HEK293 (cell line): ENCODE data around the gene TBC1D16.

Source experiments
- CTCF ChIA-PET: fragments of 350-600 bp; formaldehyde crosslinking; extraction: SDS; loops from one replicate; lab custom pipeline; 2021; ENCODE audit warnings: antibody characterized with exemption; lab: Yijun Ruan, JAX
- POLR2A ChIA-PET: fragments of 300-600 bp; formaldehyde crosslinking; extraction: SDS; loops from one replicate; lab custom pipeline; 2020; ENCODE audit warnings: antibody characterized with exemption, inconsistent platforms; lab: Yijun Ruan, JAX
- H3K27ac ChIP-seq: fragments of 200-500 bp; sonication (Bioruptor generic); 2 replicates; pipeline ENCODE4 v1.5.1; 2014; ENCODE audit warnings: low read depth, low read length, control low read depth, inconsistent platforms; ENCODE audit errors: extremely low read depth
- H3K36me3 ChIP-seq, 2 experiments: fragments of 200-500 bp in 1 of 2; sonication (Bioruptor generic) in 1 of 2; 1 replicate in 1 of 2; 2 replicates in 1 of 2; pipeline ENCODE4 v1.5.1; 2014 to 2017; ENCODE audit warnings: inconsistent platforms in 2 of 2, low read length in 2 of 2; ENCODE audit not compliant: control insufficient read depth in 2 of 2, insufficient read depth in 1 of 2
- H3K4me1 ChIP-seq: fragments of 200-500 bp; sonication (Bioruptor generic); 2 replicates; pipeline ENCODE4 v1.5.1; 2014; ENCODE audit warnings: mild to moderate bottlenecking, low read length, inconsistent platforms; ENCODE audit not compliant: control insufficient read depth, insufficient read depth
- H3K4me3 ChIP-seq: 2 replicates; pipeline ENCODE4 v1.5.1; 2011; ENCODE audit warnings: low read depth, mild to moderate bottlenecking, control low read depth, low read length, moderate library complexity
- H3K9me3 ChIP-seq: fragments of 200-500 bp; sonication (Bioruptor generic); 2 replicates; pipeline ENCODE4 v1.5.1; 2014; ENCODE audit warnings: low read depth, low read length, inconsistent platforms; ENCODE audit not compliant: control insufficient read depth, insufficient read depth
- KLF8 ChIP-seq: fragments of 450-650 bp; formaldehyde crosslinking; IDR thresholded peaks from 2 replicates; pipeline ENCODE4 v1.5.1; 2016; ENCODE audit warnings: missing biosample characterization, missing genetic modification characterization
- PRDM1 ChIP-seq: fragments of 450-650 bp; formaldehyde crosslinking; IDR thresholded peaks from 2 replicates; pipeline ENCODE4; 2016; ENCODE audit warnings: missing biosample characterization, missing genetic modification characterization
- SCRT2 ChIP-seq: fragments of 450-650 bp; formaldehyde crosslinking; IDR thresholded peaks from 2 replicates; pipeline ENCODE4 v1.5.1; 2016; ENCODE audit warnings: missing biosample characterization, missing genetic modification characterization
- ZBTB1 ChIP-seq: fragments of 450-650 bp; formaldehyde crosslinking; IDR thresholded peaks from 2 replicates; pipeline ENCODE4 v1.5.1; 2016; ENCODE audit warnings: missing biosample characterization, missing genetic modification characterization
- ZFP41 ChIP-seq: fragments of 450-650 bp; formaldehyde crosslinking; IDR thresholded peaks from 2 replicates; pipeline ENCODE4 v1.5.1; 2016; ENCODE audit warnings: missing biosample characterization, missing genetic modification characterization, borderline replicate concordance
- ZFP69B ChIP-seq: fragments of 450-650 bp; formaldehyde crosslinking; IDR thresholded peaks from 2 replicates; pipeline ENCODE4 v1.5.1; 2016; ENCODE audit warnings: missing biosample characterization, missing genetic modification characterization
- ZNF121 ChIP-seq: fragments of 450-650 bp; formaldehyde crosslinking; IDR thresholded peaks from 2 replicates; pipeline ENCODE4 v1.5.1; 2016; ENCODE audit warnings: missing biosample characterization, missing genetic modification characterization
- ZNF18 ChIP-seq: fragments of 450-650 bp; formaldehyde crosslinking; IDR thresholded peaks from 2 replicates; pipeline ENCODE4 v1.5.1; 2016; ENCODE audit warnings: missing biosample characterization, missing genetic modification characterization
- ZNF292 ChIP-seq: fragments of 450-650 bp; formaldehyde crosslinking; IDR thresholded peaks from 2 replicates; pipeline ENCODE4 v1.5.1; 2016; ENCODE audit warnings: low read depth, missing biosample characterization, missing genetic modification characterization, borderline replicate concordance
- ZNF555 ChIP-seq: fragments of 450-650 bp; formaldehyde crosslinking; conservative IDR thresholded peaks from 2 replicates; pipeline ENCODE4 v1.5.1; 2017; ENCODE audit warnings: missing biosample characterization, mild to moderate bottlenecking, missing genetic modification characterization, inconsistent platforms
- ZNF623 ChIP-seq: fragments of 450-650 bp; formaldehyde crosslinking; IDR thresholded peaks from 2 replicates; pipeline ENCODE4 v1.5.1; 2016; ENCODE audit warnings: missing biosample characterization, missing genetic modification characterization
- ZNF830 ChIP-seq: fragments of 450-650 bp; IDR thresholded peaks from 2 replicates; pipeline ENCODE4 v1.5.0; 2018; ENCODE audit warnings: missing biosample characterization, missing genetic modification characterization, low read depth, mild to moderate bottlenecking, moderate library complexity
- TF ChIP-seq, protein P1 (sequence below): sonication (generic); formaldehyde crosslinking; IDR thresholded peaks from 2 replicates; pipeline ENCODE4 v1.8.1; 2022; ENCODE audit warnings: mild to moderate bottlenecking, moderate library complexity, missing genetic modification reagents

TBC1D16 gene

GRCh38 chr17:80072410-80072809 is 36.7 kb upstream of the TBC1D16 start:
- no peak for TF ChIP-seq KLF8 (tag by site-specific recombination)
- no peak for TF ChIP-seq ZNF292
- no peak for TF ChIP-seq ZBTB1
- no peak for TF ChIP-seq ZNF555 (tag by site-specific recombination)
- no peak for TF ChIP-seq PRDM1
- no peak for TF ChIP-seq ZNF18
- TF ChIP-seq ZFP41 (tag by site-specific recombination): no peak
- Histone ChIP-seq H3K4me3 (no peak overlapping the region), H3K9me3 (no peaks in the 10 kb centered on the region), H3K36me3 (no peaks in the 10 kb centered on the region), H3K4me1 (no peaks in the 10 kb centered on the region; the same call in 1 of the 2 replicates), H3K27ac (no peak overlapping the region)
- ChIA-PET POLR2A (no interaction called here), CTCF (no interaction called here)

- CTCF ChIA-PET: no interaction called here
- POLR2A ChIA-PET: no interaction called here
- Histone ChIP-seq H3K9me3 (no peaks in the 10 kb centered on the region), H3K27ac (no peak overlapping the region), H3K4me1 (no peaks in the 10 kb centered on the region; the same call in 1 of the 2 replicates), H3K36me3 (no peaks in the 10 kb centered on the region), H3K4me3 (no peak overlapping the region)
- peak; percentile 73 for TF ChIP-seq SCRT2
- TF ChIP-seq, protein P1, sequence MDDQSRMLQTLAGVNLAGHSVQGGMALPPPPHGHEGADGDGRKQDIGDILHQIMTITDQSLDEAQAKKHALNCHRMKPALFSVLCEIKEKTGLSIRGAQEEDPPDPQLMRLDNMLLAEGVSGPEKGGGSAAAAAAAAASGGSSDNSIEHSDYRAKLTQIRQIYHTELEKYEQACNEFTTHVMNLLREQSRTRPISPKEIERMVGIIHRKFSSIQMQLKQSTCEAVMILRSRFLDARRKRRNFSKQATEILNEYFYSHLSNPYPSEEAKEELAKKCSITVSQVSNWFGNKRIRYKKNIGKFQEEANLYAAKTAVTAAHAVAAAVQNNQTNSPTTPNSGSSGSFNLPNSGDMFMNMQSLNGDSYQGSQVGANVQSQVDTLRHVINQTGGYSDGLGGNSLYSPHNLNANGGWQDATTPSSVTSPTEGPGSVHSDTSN (CRISPR knock-in tag): no peak
Measured at GRCh38 chr17:80071116-80071841, 35.6 kb upstream of the TBC1D16 start.

- Histone ChIP-seq H3K4me3 (no peak overlapping the region), H3K4me1 (no peaks in the 10 kb centered on the region; the same call in 1 of the 2 replicates), H3K27ac (no peak overlapping the region), H3K36me3 (no peaks in the 10 kb centered on the region), H3K9me3 (no peaks in the 10 kb centered on the region)
- ChIA-PET CTCF (no interaction called here), POLR2A (no interaction called here)
- TF ChIP-seq ZNF121 (tag by site-specific recombination): peak; percentile 72
- no peak for TF ChIP-seq ZNF830
- TF ChIP-seq ZNF623 (tag by site-specific recombination): no peak
- TF ChIP-seq ZFP69B (tag by site-specific recombination): no peak
Measured at GRCh38 chr17:80070375-80071115, 34.9 kb upstream of the TBC1D16 start.
